ENCODE measurements around the gene LARGE1.

LARGE1 gene

DNA sequence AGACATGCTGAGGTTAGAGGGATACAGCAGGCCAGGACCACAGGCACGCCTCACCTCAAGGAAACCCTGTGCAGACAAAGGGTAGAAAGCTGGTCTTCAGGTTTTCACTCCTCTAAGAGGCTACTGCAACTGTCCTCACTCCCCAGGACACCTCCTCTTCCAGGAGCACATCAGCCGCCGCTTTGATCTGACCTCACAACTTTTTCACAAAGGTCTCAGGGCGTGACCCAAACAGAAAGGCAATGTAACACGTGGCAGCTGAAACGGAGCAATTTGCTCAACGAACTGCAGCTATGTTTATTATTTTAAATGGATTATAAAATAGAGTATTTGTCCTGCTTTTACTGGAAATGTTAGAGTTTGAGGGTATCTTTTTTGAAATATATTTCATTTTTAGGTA lies 46.1 kb downstream of the LARGE1 start:
- TF ChIP-seq, protein P1, sequence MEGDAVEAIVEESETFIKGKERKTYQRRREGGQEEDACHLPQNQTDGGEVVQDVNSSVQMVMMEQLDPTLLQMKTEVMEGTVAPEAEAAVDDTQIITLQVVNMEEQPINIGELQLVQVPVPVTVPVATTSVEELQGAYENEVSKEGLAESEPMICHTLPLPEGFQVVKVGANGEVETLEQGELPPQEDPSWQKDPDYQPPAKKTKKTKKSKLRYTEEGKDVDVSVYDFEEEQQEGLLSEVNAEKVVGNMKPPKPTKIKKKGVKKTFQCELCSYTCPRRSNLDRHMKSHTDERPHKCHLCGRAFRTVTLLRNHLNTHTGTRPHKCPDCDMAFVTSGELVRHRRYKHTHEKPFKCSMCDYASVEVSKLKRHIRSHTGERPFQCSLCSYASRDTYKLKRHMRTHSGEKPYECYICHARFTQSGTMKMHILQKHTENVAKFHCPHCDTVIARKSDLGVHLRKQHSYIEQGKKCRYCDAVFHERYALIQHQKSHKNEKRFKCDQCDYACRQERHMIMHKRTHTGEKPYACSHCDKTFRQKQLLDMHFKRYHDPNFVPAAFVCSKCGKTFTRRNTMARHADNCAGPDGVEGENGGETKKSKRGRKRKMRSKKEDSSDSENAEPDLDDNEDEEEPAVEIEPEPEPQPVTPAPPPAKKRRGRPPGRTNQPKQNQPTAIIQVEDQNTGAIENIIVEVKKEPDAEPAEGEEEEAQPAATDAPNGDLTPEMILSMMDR (IDR thresholded peaks at IDR 0.05): no peak

DNA sequence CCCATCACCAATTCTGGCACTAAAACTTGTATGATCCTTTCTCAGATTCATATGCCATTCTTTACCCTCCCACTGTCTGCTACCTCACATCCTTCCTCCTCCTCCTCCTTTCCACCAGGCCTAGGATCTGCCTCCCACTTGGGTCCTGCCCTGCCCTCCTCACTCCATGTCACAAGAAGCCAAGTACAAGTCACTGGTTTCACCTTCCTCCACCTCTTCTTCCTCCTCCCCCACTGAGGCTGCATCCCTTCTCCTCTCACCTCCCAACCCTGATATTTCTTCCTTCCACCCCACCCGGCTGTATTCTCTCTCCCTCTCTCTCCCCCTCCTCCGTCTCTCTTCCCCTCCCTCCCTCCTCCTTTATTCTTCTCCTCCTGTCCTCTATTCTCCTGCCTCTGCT lies 46.6 kb downstream of the LARGE1 start:
- TF ChIP-seq, protein P1 (IDR thresholded peaks at IDR 0.05): no peak

DNA sequence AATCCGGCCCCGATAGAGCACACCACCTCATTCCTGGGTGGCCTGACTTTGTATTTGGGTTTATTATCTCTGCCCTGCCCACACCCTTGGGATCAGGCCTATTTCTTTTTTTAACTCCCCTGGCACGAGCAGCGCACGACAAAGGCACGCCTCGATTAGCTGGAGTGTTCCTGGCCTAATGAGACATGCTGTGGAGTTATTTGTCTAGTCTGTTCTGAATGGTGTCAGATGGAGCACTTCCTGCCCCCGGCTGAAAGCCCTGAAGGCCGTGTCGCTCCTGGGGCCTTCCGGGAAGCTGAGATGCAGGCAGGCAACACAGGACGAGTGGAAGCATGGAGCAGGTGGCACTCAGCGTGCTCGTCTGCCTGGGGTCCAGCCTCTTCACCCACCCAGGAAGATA lies 47.1 kb downstream of the LARGE1 start:
- TF ChIP-seq, protein P1 (IDR thresholded peaks at IDR 0.05): no peak

DNA sequence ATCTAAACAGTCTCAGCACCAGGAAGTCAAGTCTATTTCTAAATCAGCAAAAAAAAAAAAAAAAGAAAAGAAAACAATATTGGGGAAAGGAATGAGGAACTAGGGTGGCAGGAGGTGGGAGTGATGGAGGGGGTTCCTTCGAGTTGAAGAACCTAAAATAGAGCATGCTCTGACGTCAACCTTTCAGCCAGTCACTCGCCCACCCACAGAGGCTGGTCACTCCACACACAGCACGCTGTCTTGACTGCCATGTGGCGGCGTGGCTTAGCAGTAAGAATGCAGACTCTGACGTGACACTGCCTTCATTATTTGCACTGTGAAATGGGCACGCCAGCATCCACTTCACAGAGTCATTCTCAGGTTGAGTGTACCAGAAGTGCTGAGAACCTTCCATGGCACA lies 48.3 kb downstream of the LARGE1 start:
- TF ChIP-seq, protein P1 (IDR thresholded peaks at IDR 0.05): no peak

DNA sequence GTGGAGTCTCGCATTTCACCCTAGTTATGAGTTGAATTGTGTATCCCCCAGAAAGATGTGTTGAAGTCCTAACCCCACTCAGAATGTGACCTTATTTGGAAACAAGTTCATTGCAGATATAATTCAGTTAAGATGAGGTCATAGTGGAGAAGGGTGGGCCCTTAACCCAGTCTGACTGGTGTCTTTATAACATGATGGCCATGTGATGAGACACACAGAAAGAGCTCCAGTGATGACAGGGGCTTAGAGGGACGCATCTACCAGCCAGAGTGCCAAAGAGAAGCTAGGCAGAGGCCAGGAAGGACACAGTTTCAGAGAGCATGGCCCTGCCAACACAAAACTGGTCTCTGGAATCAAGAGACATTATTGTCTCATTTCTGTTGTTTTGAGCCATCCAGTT lies 50.3 kb downstream of the LARGE1 start:
- TF ChIP-seq, protein P1 (IDR thresholded peaks at IDR 0.05): no peak

DNA sequence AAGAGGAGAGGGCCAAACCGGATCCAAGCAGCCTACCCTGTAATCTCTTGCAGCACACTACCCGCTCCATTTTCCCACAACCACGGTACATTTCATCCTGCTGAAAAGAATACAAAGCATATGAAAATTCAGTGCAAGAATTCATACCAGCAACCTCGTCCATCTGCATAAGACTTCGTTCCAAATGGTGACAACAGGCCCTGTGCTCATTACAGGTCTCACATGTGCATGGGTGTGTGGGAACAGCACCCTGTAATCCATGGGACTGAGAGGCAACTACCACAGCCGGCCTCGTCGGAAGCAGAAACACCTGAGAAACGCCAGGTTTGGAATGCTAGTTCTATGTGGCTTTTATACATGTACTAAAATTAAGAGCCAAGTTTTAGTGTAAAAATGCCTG lies 52.3 kb downstream of the LARGE1 start:
- TF ChIP-seq, protein P1 (IDR thresholded peaks at IDR 0.05): no peak

DNA sequence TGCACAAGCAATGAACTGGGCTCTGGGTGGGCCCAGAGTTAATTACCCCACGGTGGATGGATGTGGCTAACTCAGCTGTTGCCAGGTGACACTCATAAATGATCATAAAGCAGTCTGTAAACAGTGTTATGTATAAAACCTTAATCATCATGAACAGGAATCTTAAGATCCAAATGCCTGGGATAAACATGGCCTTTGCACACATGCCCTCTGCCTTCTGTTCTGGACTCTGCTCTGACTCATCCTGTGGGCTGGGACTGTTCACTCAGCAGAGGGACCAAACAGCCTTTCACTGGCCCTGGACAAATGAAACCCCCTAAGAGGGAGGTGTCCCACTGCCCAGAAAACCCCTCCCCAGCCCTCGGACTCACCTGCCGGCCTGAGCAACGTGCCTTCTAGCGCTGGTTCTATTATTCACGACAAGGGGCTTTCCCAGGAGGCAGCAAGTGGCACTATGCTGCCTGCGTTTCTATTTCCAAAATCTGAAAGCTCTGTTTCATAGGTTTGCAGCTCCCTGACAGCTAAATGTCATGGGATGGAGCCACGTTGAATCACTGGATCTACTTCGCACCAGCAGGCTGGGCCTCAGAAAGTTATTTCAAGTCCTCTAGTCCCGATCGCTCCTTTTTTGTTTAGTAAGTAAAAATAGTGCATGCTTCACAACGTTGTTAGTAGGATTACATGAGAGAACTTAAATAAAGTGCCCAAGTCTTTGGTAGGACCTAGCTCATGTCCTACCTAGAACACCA lies 53.0 kb downstream of the LARGE1 start:
- TF ChIP-seq, protein P1 (IDR thresholded peaks at IDR 0.05): no peak

DNA sequence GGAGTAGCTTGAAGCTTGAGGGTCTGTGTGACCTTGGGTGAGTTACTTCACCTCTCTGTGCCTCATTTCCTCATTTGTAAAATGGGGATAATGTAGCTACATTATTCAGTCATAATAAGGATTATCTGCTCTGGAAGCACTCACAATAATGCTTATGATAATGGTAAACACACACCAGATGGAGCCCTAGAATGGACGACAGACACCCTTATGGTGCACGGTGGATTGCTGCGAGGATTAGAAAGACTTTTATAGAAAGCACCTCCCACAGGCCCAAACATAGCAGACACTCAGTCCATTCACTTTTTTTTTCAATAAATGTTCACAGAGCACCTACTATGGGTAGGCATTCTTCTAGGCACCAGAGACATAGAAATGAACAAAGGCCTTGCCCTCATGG lies 53.8 kb downstream of the LARGE1 start:
- TF ChIP-seq, protein P1 (IDR thresholded peaks at IDR 0.05): no peak
